GM13977 (cell line): ENCODE results near the gene ZNF575.

Source experiments
- DNase-seq: peaks from one replicate; pipeline ENCODE4 v3.0.0; 2012; ENCODE audit warnings: low spot score
- CTCF ChIP-seq: IDR thresholded peaks from 2 replicates; pipeline ENCODE4 v1.5.1; 2012; ENCODE audit warnings: mild to moderate bottlenecking, control low read depth; ENCODE audit not compliant: insufficient read depth; ENCODE audit errors: extremely low read depth, missing control alignments
- in situ Hi-C: fragments of 300-500 bp; cut with MboI; formaldehyde crosslinking; loops from one replicate; pipeline ENCODE4 v1.12.0; 2022; ENCODE audit warnings: low sequenced_read_pairs, low pct_unique_long_range_greater_than_20kb, mixed read lengths, inconsistent platforms; ENCODE audit not compliant: unreplicated experiment

Gene ZNF575

GRCh38 chr19:43575955-43576878 is 43.2 kb downstream of the ZNF575 start:
- no peak for TF ChIP-seq CTCF
- no peak for DNase-seq
- in situ Hi-C loops = no loop called here

DNA sequence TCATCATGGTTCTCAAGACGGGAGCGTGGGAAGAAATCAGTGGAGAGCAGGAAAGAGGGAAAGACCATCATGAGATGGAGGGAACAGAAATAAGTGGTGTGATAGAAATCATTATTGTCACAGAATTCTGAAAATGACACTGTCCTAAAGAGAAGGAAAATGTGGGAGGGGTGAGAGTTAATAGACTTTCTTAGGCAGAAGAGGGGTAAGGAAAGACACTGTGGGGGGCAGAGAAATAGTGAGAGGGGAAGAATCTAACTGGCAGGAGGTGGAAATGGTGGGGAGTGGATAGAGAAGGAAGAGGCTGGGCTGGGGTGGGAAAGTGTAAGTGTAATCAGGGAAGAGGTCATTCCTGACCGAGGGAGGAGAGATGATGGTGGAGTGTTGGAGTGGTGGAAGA is 45.8 kb downstream of the ZNF575 start:
- TF ChIP-seq CTCF = no peak
- no peak for DNase-seq
- in situ Hi-C loops = no loop called here

DNA sequence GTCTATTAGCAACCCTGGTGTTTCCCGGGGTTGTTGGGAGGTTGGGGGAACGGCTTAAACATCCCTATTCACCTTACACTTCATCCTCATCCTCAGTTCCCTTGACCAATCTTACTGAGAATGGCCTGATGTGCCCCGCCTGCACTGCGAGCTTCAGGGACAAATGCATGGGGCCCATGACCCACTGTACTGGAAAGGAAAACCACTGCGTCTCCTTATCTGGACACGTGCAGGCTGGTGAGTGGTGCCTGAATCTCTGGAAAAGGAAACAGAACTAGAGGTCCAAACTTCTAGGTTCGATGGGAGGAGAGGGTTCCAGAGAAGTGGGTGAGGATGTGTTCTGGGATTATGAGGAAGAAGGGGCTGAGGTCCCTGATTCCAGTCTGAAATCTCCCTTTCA is 48.5 kb downstream of the ZNF575 start:
- in situ Hi-C loops = no loop called here
- DNase-seq = no peak
- TF ChIP-seq CTCF = no peak

DNA sequence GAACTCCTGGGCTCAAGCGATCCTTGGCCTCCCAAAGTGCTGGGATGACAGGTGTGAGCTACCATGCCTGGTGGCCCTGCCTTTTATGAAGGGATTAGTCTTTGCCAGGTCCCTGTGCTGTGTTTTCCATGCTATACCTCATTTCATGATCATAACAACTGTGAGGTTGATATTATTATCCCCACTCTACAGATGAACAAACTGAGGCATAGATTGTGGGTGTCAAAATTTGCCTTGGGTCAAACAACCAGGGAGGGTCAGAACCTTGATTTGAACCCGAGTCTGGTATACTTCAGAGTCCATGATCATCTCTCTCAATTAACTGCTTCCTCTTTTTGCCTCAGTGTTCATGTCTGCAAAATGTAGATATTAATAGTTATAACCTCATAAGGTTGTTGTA is 49.5 kb downstream of the ZNF575 start:
- no peak for DNase-seq
- in situ Hi-C loops = no loop called here
- TF ChIP-seq CTCF = no peak

- no peak for DNase-seq
- in situ Hi-C loops = no loop called here
- no peak for TF ChIP-seq CTCF
Measured at GRCh38 chr19:43584484-43584883, 51.5 kb downstream of the ZNF575 start.
